Measurements from ENCODE around the gene ATG12.
A peak's percentile ranks its signal among the peaks of the same experiment; 100 is the strongest.
"Not testable (repeated sequence)": the region's sequence is repeated elsewhere in the genome, so short reads cannot be mapped to it uniquely, and the experiment has no call there.

The ATG12 gene

GRCh38 chr5:115831163-115831768 is 10.1 kb downstream of the ATG12 start:
- H3K4me3 ChIP-seq (ENCODE audit: control insufficient read depth in 1 of 7, extremely low read depth in 1 of 7, insufficient read depth in 4 of 7, low read depth in 2 of 7, low read length in 6 of 7): no peak overlapping the region
- peaks cover 16 to 51% (median 27%) of the 10 kb centered on the region in 4 experiments for H3K36me3 ChIP-seq (ENCODE audit: control insufficient read depth in 4 of 4, insufficient read depth in 4 of 4, low read length in 3 of 4)
- no peaks in the 10 kb centered on the region for H3K9me3 ChIP-seq (ENCODE audit: control extremely low read depth in 1 of 5, control insufficient read depth in 4 of 5, insufficient read depth in 2 of 5, low read depth in 1 of 5, low read length in 4 of 5)
- no peaks in the 10 kb centered on the region for H3K4me1 ChIP-seq (ENCODE audit: control extremely low read depth in 1 of 4, control insufficient read depth in 4 of 4, insufficient read depth in 4 of 4, low read length in 3 of 4)
- no CpG with 5 or more reads among the region's 2 CpGs for whole genome bisulfite sequencing (ENCODE audit: insufficient coverage)
- POLR2A ChIA-PET: no interaction called here
- CTCF ChIA-PET: interaction anchor here (0.6 to 1.8 kb wide), 5 partner anchors 8 to 196 kb away, joined by 3 to 9 read pairs (median 4); partner anchors contain the start of gene ATG12
- peak; percentile 47 to 71 (median 70) for DNase-seq
- no peaks in the 10 kb centered on the region for H3K27me3 ChIP-seq (replicated peaks in 2 of 5; ENCODE audit: control insufficient read depth in 4 of 5, insufficient read depth in 5 of 5, low read length in 4 of 5)
- H3K27ac ChIP-seq (ENCODE audit: insufficient read depth in 1 of 2, low read depth in 1 of 2, low read length in 2 of 2, poor library complexity in 1 of 2, severe bottlenecking in 2 of 2): no peak overlapping the region

- no peaks in the 10 kb centered on the region for H3K4me1 ChIP-seq (ENCODE audit: control extremely low read depth in 1 of 4, control insufficient read depth in 4 of 4, insufficient read depth in 4 of 4, low read length in 3 of 4)
- CTCF ChIA-PET: no interaction called here
- peaks cover 9 to 37% (median 20%) of the 10 kb centered on the region in 4 experiments for H3K36me3 ChIP-seq (ENCODE audit: control insufficient read depth in 4 of 4, insufficient read depth in 4 of 4, low read length in 3 of 4)
These were observed 11.5 kb downstream of the ATG12 start for GRCh38 chr5:115829913-115830312.

GRCh38 chr5:115825948-115826347 is 15.4 kb downstream of the ATG12 start:
- WGBS (ENCODE audit: insufficient coverage): 100% methylated on average over 4 of the region's 4 CpGs
- H3K27ac ChIP-seq (ENCODE audit: insufficient read depth in 1 of 2, low read depth in 1 of 2, low read length in 2 of 2, poor library complexity in 1 of 2, severe bottlenecking in 2 of 2): no peak overlapping the region
- ChIA-PET POLR2A (no interaction called here), CTCF (interaction anchor here (0.6 kb wide), 1 partner anchor 30 kb away, joined by 3 read pairs; no protein-coding TSS in a partner anchor)
- H3K4me3 ChIP-seq (ENCODE audit: control insufficient read depth in 1 of 7, extremely low read depth in 1 of 7, insufficient read depth in 4 of 7, low read depth in 2 of 7, low read length in 6 of 7): no peak overlapping the region
- H3K36me3 ChIP-seq (ENCODE audit: control insufficient read depth in 4 of 4, insufficient read depth in 4 of 4, low read length in 3 of 4): peaks cover 2 to 16% (median 9%) of the 10 kb centered on the region in 4 experiments
- H3K4me1 ChIP-seq (ENCODE audit: control extremely low read depth in 1 of 4, control insufficient read depth in 4 of 4, insufficient read depth in 4 of 4, low read length in 3 of 4): no peaks in the 10 kb centered on the region
- no peak for DNase-seq
- peaks cover 0 to 4% (median 0%) of the 10 kb centered on the region in 5 experiments for H3K9me3 ChIP-seq (ENCODE audit: control extremely low read depth in 1 of 5, control insufficient read depth in 4 of 5, insufficient read depth in 2 of 5, low read depth in 1 of 5, low read length in 4 of 5)
- H3K27me3 ChIP-seq (replicated peaks in 2 of 5; ENCODE audit: control insufficient read depth in 4 of 5, insufficient read depth in 5 of 5, low read length in 4 of 5): no peaks in the 10 kb centered on the region

More at GRCh38 chr5:115829913-115830312, 11.5 kb downstream of the ATG12 start:
- DNase-seq: no peak
- Histone ChIP-seq H3K27ac (ENCODE audit: insufficient read depth in 1 of 2, low read depth in 1 of 2, low read length in 2 of 2, poor library complexity in 1 of 2, severe bottlenecking in 2 of 2) (no peak overlapping the region), H3K9me3 (ENCODE audit: control extremely low read depth in 1 of 5, control insufficient read depth in 4 of 5, insufficient read depth in 2 of 5, low read depth in 1 of 5, low read length in 4 of 5) (peaks cover 0 to 4% (median 0%) of the 10 kb centered on the region in 5 experiments), H3K27me3 (replicated peaks in 2 of 5; ENCODE audit: control insufficient read depth in 4 of 5, insufficient read depth in 5 of 5, low read length in 4 of 5) (no peaks in the 10 kb centered on the region), H3K4me3 (ENCODE audit: control insufficient read depth in 1 of 7, extremely low read depth in 1 of 7, insufficient read depth in 4 of 7, low read depth in 2 of 7, low read length in 6 of 7) (no peak overlapping the region)
- WGBS (ENCODE audit: insufficient coverage): 100% methylated on average over 2 of the region's 5 CpGs
- POLR2A ChIA-PET: no interaction called here

GRCh38 chr5:115824983-115825382 is 16.4 kb downstream of the ATG12 start:
- CTCF ChIA-PET: interaction anchor here (1.8 kb wide), 1 partner anchor 10 kb away, joined by 5 read pairs; no protein-coding TSS in a partner anchor

GRCh38 chr5:115820846-115821245 is 20.5 kb downstream of the ATG12 start:
- POLR2A ChIA-PET: no interaction called here
- no peaks in the 10 kb centered on the region for H3K36me3 ChIP-seq (ENCODE audit: control insufficient read depth in 4 of 4, insufficient read depth in 4 of 4, low read length in 3 of 4)
- no peaks in the 10 kb centered on the region for H3K9me3 ChIP-seq (ENCODE audit: control extremely low read depth in 1 of 5, control insufficient read depth in 4 of 5, insufficient read depth in 2 of 5, low read depth in 1 of 5, low read length in 4 of 5)
- H3K4me3 ChIP-seq (ENCODE audit: control insufficient read depth in 1 of 7, extremely low read depth in 1 of 7, insufficient read depth in 4 of 7, low read depth in 2 of 7, low read length in 6 of 7): no peak overlapping the region
- DNase-seq: no peak
- peaks cover 0 to 11% (median 11%) of the 10 kb centered on the region in 4 experiments for H3K4me1 ChIP-seq (ENCODE audit: control extremely low read depth in 1 of 4, control insufficient read depth in 4 of 4, insufficient read depth in 4 of 4, low read length in 3 of 4)
- CTCF ChIA-PET: no interaction called here
- H3K27me3 ChIP-seq (replicated peaks in 2 of 5; ENCODE audit: control insufficient read depth in 4 of 5, insufficient read depth in 5 of 5, low read length in 4 of 5): peaks cover 2 to 38% (median 13%) of the 10 kb centered on the region in 5 experiments
- H3K27ac ChIP-seq (ENCODE audit: insufficient read depth in 1 of 2, low read depth in 1 of 2, low read length in 2 of 2, poor library complexity in 1 of 2, severe bottlenecking in 2 of 2): no peak overlapping the region
- no CpG with 5 or more reads among the region's 1 CpG for WGBS (ENCODE audit: insufficient coverage)

More at GRCh38 chr5:115824983-115825382, 16.4 kb downstream of the ATG12 start:
- POLR2A ChIA-PET; H3K4me3 ChIP-seq (ENCODE audit: control insufficient read depth in 1 of 7, extremely low read depth in 1 of 7, insufficient read depth in 4 of 7, low read depth in 2 of 7, low read length in 6 of 7); DNase-seq; H3K9me3 ChIP-seq (ENCODE audit: control extremely low read depth in 1 of 5, control insufficient read depth in 4 of 5, insufficient read depth in 2 of 5, low read depth in 1 of 5, low read length in 4 of 5); H3K27me3 ChIP-seq (replicated peaks in 2 of 5; ENCODE audit: control insufficient read depth in 4 of 5, insufficient read depth in 5 of 5, low read length in 4 of 5); H3K27ac ChIP-seq (ENCODE audit: insufficient read depth in 1 of 2, low read depth in 1 of 2, low read length in 2 of 2, poor library complexity in 1 of 2, severe bottlenecking in 2 of 2); H3K4me1 ChIP-seq (ENCODE audit: control extremely low read depth in 1 of 4, control insufficient read depth in 4 of 4, insufficient read depth in 4 of 4, low read length in 3 of 4): not testable (repeated sequence)
- H3K36me3 ChIP-seq (ENCODE audit: control insufficient read depth in 4 of 4, insufficient read depth in 4 of 4, low read length in 3 of 4): peaks cover 2 to 11% (median 5%) of the 10 kb centered on the region in 4 experiments
- no CpG with 5 or more reads among the region's 1 CpG for WGBS (ENCODE audit: insufficient coverage)

- Histone ChIP-seq H3K27ac (ENCODE audit: insufficient read depth in 1 of 2, low read depth in 1 of 2, low read length in 2 of 2, poor library complexity in 1 of 2, severe bottlenecking in 2 of 2) (no peak overlapping the region), H3K9me3 (ENCODE audit: control extremely low read depth in 1 of 5, control insufficient read depth in 4 of 5, insufficient read depth in 2 of 5, low read depth in 1 of 5, low read length in 4 of 5) (peaks cover 0 to 3% (median 0%) of the 10 kb centered on the region in 5 experiments), H3K4me1 (ENCODE audit: control extremely low read depth in 1 of 4, control insufficient read depth in 4 of 4, insufficient read depth in 4 of 4, low read length in 3 of 4) (peaks cover 0 to 19% (median 15%) of the 10 kb centered on the region in 4 experiments), H3K4me3 (ENCODE audit: control insufficient read depth in 1 of 7, extremely low read depth in 1 of 7, insufficient read depth in 4 of 7, low read depth in 2 of 7, low read length in 6 of 7) (no peak overlapping the region), H3K27me3 (replicated peaks in 2 of 5; ENCODE audit: control insufficient read depth in 4 of 5, insufficient read depth in 5 of 5, low read length in 4 of 5) (peaks cover 12 to 58% (median 26%) of the 10 kb centered on the region in 5 experiments), H3K36me3 (ENCODE audit: control insufficient read depth in 4 of 4, insufficient read depth in 4 of 4, low read length in 3 of 4) (no peaks in the 10 kb centered on the region)
- POLR2A ChIA-PET: interaction anchor here (0.7 kb wide), 1 partner anchor 177 kb away, joined by 3 read pairs; no protein-coding TSS in a partner anchor
- DNase-seq: no peak
- CTCF ChIA-PET: no interaction called here
- 100% methylated on average over 10 of the region's 18 CpGs for WGBS (ENCODE audit: insufficient coverage)
These were observed 22.5 kb downstream of the ATG12 start for GRCh38 chr5:115818821-115819220.

- peaks cover 0 to 19% (median 15%) of the 10 kb centered on the region in 4 experiments for H3K4me1 ChIP-seq (ENCODE audit: control extremely low read depth in 1 of 4, control insufficient read depth in 4 of 4, insufficient read depth in 4 of 4, low read length in 3 of 4)
- no peak for DNase-seq
- peaks cover 0 to 3% (median 0%) of the 10 kb centered on the region in 5 experiments for H3K9me3 ChIP-seq (ENCODE audit: control extremely low read depth in 1 of 5, control insufficient read depth in 4 of 5, insufficient read depth in 2 of 5, low read depth in 1 of 5, low read length in 4 of 5)
- H3K36me3 ChIP-seq (ENCODE audit: control insufficient read depth in 4 of 4, insufficient read depth in 4 of 4, low read length in 3 of 4): no peaks in the 10 kb centered on the region
- peaks cover 18 to 68% (median 36%) of the 10 kb centered on the region in 5 experiments for H3K27me3 ChIP-seq (replicated peaks in 2 of 5; ENCODE audit: control insufficient read depth in 4 of 5, insufficient read depth in 5 of 5, low read length in 4 of 5)
- no peak overlapping the region for H3K27ac ChIP-seq (ENCODE audit: insufficient read depth in 1 of 2, low read depth in 1 of 2, low read length in 2 of 2, poor library complexity in 1 of 2, severe bottlenecking in 2 of 2)
- ChIA-PET POLR2A (no interaction called here), CTCF (no interaction called here)
- H3K4me3 ChIP-seq (ENCODE audit: control insufficient read depth in 1 of 7, extremely low read depth in 1 of 7, insufficient read depth in 4 of 7, low read depth in 2 of 7, low read length in 6 of 7): no peak overlapping the region
- WGBS (ENCODE audit: insufficient coverage): no CpG with 5 or more reads among the region's 7 CpGs
These were observed 24.0 kb downstream of the ATG12 start for GRCh38 chr5:115817386-115817785.

Data from common myeloid progenitor, CD34-positive (primary cell).